ENCODE measurements around the gene PPP1R13B.

DNA sequence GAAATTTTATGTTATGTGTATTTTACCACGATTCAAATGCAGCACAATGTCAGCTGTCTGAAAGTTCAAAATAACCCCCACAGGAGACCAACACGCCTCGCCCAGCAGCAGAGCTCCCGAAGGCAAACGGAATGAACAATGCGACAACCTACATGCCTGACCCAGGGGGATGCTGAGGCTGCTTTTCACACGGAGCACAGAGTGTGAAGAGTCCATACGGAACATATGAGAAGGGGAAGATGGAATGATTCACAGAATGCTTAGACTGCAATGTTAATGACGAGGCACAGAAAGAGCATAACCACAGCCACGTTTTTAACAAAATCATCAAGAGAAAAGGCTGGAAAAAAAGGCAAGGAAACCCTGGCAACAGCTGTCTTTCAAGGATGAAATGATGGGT, 109.2 kb downstream of the PPP1R13B start:
- TF ChIP-seq CTCF (IDR thresholded peaks at IDR 0.05) (no peak), POLR2A (IDR thresholded peaks at IDR 0.05) (no peak), POLR2AphosphoS5 (IDR thresholded peaks at IDR 0.05) (no peak)

Measured in breast epithelium (tissue), 3 donors.